Loucy (cell line): Measurements from ENCODE around the gene UBE3C.

ENCODE experiments used
- H2AFZ ChIP-seq: fragments of 200-600 bp; sonication (generic); 2 replicates; pipeline ENCODE4 v1.6.0; 2016; ENCODE audit warnings: antibody characterized with exemption, mild to moderate bottlenecking, low read length, moderate library complexity
- H3F3A ChIP-seq: fragments of 200-600 bp; 2 replicates; pipeline ENCODE4 v1.6.0; 2016; ENCODE audit warnings: antibody characterized with exemption, low read depth, mild to moderate bottlenecking
- H3K27me3 ChIP-seq: fragments of 200-600 bp; sonication (generic); 2 replicates; pipeline ENCODE4 v1.6.1; 2014; ENCODE audit warnings: low read length, mild to moderate bottlenecking; ENCODE audit not compliant: insufficient read depth, poor library complexity, severe bottlenecking
- H3K36me3 ChIP-seq: fragments of 200-600 bp; sonication (generic); 2 replicates; pipeline ENCODE4 v1.6.1; 2016; ENCODE audit warnings: low read length; ENCODE audit not compliant: insufficient read depth
- H3K4me1 ChIP-seq: fragments of 200-600 bp; sonication (generic); 2 replicates; pipeline ENCODE4 v1.5.1; 2014; ENCODE audit warnings: low read length, mild to moderate bottlenecking; ENCODE audit not compliant: insufficient read depth, poor library complexity, severe bottlenecking
- H3K4me2 ChIP-seq: fragments of 200-600 bp; sonication (generic); 2 replicates; pipeline ENCODE4 v1.6.0; 2014; ENCODE audit warnings: antibody characterized with exemption, low read length, low read depth, mild to moderate bottlenecking; ENCODE audit not compliant: poor library complexity, severe bottlenecking
- H3K4me3 ChIP-seq: fragments of 200-600 bp; sonication (generic); 2 replicates; pipeline ENCODE4 v1.5.1; 2014; ENCODE audit warnings: low read length, mild to moderate bottlenecking, mixed read lengths; ENCODE audit not compliant: poor library complexity, severe bottlenecking
- H3K79me2 ChIP-seq: fragments of 200-600 bp; sonication (generic); 2 replicates; pipeline ENCODE4 v1.6.1; 2014; ENCODE audit warnings: low read length; ENCODE audit not compliant: insufficient read depth
- H3K9ac ChIP-seq: fragments of 200-600 bp; sonication (generic); 2 replicates; pipeline ENCODE4 v1.6.0; 2014; ENCODE audit warnings: mild to moderate bottlenecking, low read depth, low read length, moderate library complexity; ENCODE audit not compliant: poor library complexity, severe bottlenecking
- H3K9me2 ChIP-seq: fragments of 200-600 bp; sonication (generic); replicated peaks from 2 replicates; pipeline ENCODE4 v1.6.1; 2016; ENCODE audit warnings: low read depth, low read length, mixed read lengths
- H3K9me3 ChIP-seq: fragments of 200-600 bp; sonication (generic); 2 replicates; pipeline ENCODE4 v1.6.1; 2014; ENCODE audit warnings: mild to moderate bottlenecking, antibody characterized with exemption, low read length, low read depth; ENCODE audit not compliant: insufficient read depth
- H4K20me1 ChIP-seq: fragments of 200-600 bp; sonication (generic); 2 replicates; pipeline ENCODE4 v1.6.0; 2014; ENCODE audit warnings: antibody characterized with exemption, low read length, mild to moderate bottlenecking; ENCODE audit not compliant: insufficient read depth, poor library complexity, severe bottlenecking
- EZH2phosphoT487 ChIP-seq: fragments of 200-600 bp; IDR thresholded peaks from 2 replicates; pipeline ENCODE4 v1.6.1; 2018; ENCODE audit warnings: antibody characterized with exemption, mild to moderate bottlenecking, moderate library complexity, borderline replicate concordance
- TF ChIP-seq, protein P1 (sequence below): fragments of 200-600 bp; sonication (generic); conservative IDR thresholded peaks from 2 replicates; pipeline ENCODE4 v1.5.1; 2014; ENCODE audit warnings: mild to moderate bottlenecking, antibody characterized with exemption, low read length

UBE3C gene

DNA sequence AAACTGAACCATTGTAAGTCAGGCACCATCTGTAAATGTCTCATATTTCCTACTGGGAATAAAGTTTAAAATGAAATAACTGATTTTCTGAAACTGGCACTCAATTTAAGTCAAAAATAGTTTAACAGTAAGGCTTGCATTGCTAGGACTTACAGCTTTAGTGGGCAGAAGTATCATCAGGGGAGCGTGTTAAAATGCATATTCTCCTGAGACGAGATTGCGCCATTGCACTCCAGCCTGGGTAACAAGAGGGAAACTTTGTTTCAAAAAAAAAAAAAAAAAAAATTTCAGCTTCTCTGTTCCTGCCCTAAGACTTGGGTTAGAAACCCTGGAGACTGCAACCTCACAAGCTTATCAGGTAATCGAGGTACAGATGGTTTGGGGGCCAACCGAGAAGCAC, 65.4 kb downstream of the UBE3C start:
- no peak for TF ChIP-seq EZH2phosphoT487
- TF ChIP-seq, protein P1, sequence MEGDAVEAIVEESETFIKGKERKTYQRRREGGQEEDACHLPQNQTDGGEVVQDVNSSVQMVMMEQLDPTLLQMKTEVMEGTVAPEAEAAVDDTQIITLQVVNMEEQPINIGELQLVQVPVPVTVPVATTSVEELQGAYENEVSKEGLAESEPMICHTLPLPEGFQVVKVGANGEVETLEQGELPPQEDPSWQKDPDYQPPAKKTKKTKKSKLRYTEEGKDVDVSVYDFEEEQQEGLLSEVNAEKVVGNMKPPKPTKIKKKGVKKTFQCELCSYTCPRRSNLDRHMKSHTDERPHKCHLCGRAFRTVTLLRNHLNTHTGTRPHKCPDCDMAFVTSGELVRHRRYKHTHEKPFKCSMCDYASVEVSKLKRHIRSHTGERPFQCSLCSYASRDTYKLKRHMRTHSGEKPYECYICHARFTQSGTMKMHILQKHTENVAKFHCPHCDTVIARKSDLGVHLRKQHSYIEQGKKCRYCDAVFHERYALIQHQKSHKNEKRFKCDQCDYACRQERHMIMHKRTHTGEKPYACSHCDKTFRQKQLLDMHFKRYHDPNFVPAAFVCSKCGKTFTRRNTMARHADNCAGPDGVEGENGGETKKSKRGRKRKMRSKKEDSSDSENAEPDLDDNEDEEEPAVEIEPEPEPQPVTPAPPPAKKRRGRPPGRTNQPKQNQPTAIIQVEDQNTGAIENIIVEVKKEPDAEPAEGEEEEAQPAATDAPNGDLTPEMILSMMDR = no peak
- Histone ChIP-seq H3K9me3 (no peaks in the 10 kb centered on the region), H3K27me3 (no peaks in the 10 kb centered on the region), H3K9me2 (no peaks in the 10 kb centered on the region), H2AFZ (no peak overlapping the region), H3F3A (no peaks in the 10 kb centered on the region), H3K79me2 (no peaks in the 10 kb centered on the region), H3K9ac (no peak overlapping the region), H3K4me2 (no peak overlapping the region), H3K4me3 (no peak overlapping the region), H4K20me1 (no peaks in the 10 kb centered on the region), H3K36me3 (peaks cover 46% of the 10 kb centered on the region; the same call in 1 of the 2 replicates), H3K4me1 (no peaks in the 10 kb centered on the region)

DNA sequence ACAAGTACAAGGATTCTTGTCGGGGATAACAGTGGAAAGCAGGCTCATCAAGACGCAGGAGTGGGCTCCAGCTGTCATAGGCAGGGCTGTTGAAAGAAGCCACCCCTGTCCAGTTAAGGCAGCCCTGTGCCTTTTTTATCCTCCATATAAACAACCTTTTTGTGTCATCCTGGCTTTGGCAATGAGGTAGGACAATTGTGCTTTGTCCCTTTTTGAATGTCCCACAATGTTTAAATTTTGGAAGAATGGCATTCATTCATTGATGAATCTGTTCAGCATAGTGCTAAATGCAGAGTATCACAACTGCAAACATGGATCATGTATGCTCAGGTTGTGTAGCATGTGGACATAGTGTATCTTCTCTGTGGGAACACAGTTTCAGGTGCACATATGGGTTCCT, 66.7 kb downstream of the UBE3C start:
- Histone ChIP-seq H3K4me3 (no peak overlapping the region), H3K79me2 (no peaks in the 10 kb centered on the region), H3K9ac (no peak overlapping the region), H3K9me2 (no peaks in the 10 kb centered on the region), H3K9me3 (no peaks in the 10 kb centered on the region), H3K36me3 (peaks cover 52% of the 10 kb centered on the region; the same call in 1 of the 2 replicates), H4K20me1 (no peaks in the 10 kb centered on the region), H3K4me1 (no peaks in the 10 kb centered on the region), H2AFZ (no peak overlapping the region), H3F3A (no peaks in the 10 kb centered on the region), H3K27me3 (no peaks in the 10 kb centered on the region), H3K4me2 (no peak overlapping the region)
- TF ChIP-seq, protein P1 = no peak
- no peak for TF ChIP-seq EZH2phosphoT487

DNA sequence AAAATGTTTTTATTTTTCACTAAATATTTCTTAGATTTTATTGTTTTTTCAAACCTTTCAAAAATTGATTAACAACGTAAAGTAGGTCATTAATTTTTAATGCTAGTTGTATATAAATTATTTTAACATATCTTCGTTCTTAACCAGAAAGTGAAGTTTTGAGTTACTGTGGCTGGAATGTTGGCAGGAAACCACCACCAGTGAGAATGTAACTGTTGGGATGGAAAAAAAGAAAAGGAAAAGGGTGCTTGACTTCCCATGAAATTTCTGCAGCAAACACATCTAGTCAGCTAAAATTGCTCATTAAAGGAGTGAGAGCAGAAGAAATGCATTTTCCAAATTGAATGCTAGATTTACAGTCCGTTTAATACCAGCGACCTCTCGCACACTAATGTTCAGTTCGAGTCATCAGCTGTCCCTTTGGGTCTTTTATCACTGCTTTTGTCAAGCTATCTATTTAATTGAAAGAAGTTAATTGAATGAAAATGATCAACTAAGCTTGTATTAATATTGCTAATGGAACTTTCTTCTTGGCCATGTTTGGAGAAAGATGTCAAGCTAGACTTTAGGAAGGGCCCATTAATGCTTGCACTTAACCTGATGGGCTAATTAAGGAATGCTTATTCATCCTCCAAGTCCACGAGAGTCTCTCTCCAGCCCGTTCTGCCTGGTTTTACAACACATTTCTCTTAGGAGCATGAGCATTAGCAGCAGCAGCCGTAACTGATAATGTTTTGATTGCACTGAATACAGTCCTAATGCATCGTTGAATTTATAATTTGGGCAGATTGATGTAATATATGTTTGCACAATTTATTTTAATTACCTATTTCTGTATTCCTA, 70.1 kb downstream of the UBE3C start:
- Histone ChIP-seq H3F3A (no peaks in the 10 kb centered on the region), H3K4me3 (no peak overlapping the region), H4K20me1 (no peaks in the 10 kb centered on the region), H3K4me2 (no peak overlapping the region), H3K4me1 (no peaks in the 10 kb centered on the region), H3K36me3 (peaks cover 37% of the 10 kb centered on the region; the same call in 1 of the 2 replicates), H3K27me3 (no peaks in the 10 kb centered on the region), H3K79me2 (no peaks in the 10 kb centered on the region), H3K9ac (no peak overlapping the region), H3K9me2 (no peaks in the 10 kb centered on the region), H3K9me3 (no peaks in the 10 kb centered on the region), H2AFZ (no peak overlapping the region)
- TF ChIP-seq, protein P1 = no peak
- TF ChIP-seq EZH2phosphoT487 = no peak
